HepG2 (cell line): Measurements from ENCODE around the gene AKAP9. TPM values are rescaled to one million over a fixed set of nuclear protein-coding genes. Genes with fewer than 3 reads are reported as not detected.

Experiments
- CHCHD3 ChIP-seq: sonication (generic); formaldehyde crosslinking; IDR thresholded peaks from 2 replicates; pipeline ENCODE4 v1.8.0; 2022; ENCODE audit warnings: mild to moderate bottlenecking, missing genetic modification reagents, moderate library complexity
- FOXP4 ChIP-seq: sonication (generic); formaldehyde crosslinking; IDR thresholded peaks from 2 replicates; pipeline ENCODE4 v1.4.0; 2020; ENCODE audit warnings: missing genetic modification reagents
- HBP1 ChIP-seq: IDR thresholded peaks from 2 replicates; pipeline ENCODE4 v1.6.1; 2016; ENCODE audit warnings: low read depth, control low read depth
- JARID2 ChIP-seq: sonication (generic); formaldehyde crosslinking; IDR thresholded peaks from 2 replicates; pipeline ENCODE4 v1.8.1; 2023; ENCODE audit warnings: missing genetic modification reagents, inconsistent platforms; ENCODE audit not compliant: insufficient replicate concordance
- KDM1A ChIP-seq: IDR thresholded peaks from 2 replicates; pipeline ENCODE4 v1.6.1; 2016; ENCODE audit warnings: missing compliant biosample characterization
- LRRFIP1 ChIP-seq: sonication (generic); formaldehyde crosslinking; conservative IDR thresholded peaks from 2 replicates; pipeline ENCODE4 v1.4.0; 2020; ENCODE audit warnings: missing genetic modification reagents
- MEF2D ChIP-seq: sonication (generic); formaldehyde crosslinking; IDR thresholded peaks from 2 replicates; pipeline ENCODE4 v1.5.1; 2020; ENCODE audit warnings: mild to moderate bottlenecking, missing genetic modification reagents
- MEIS2 ChIP-seq: sonication (generic); formaldehyde crosslinking; IDR thresholded peaks from 2 replicates; pipeline ENCODE4 v1.9.0; 2021; ENCODE audit warnings: mild to moderate bottlenecking, missing genetic modification reagents
- SIX4 ChIP-seq: sonication (generic); formaldehyde crosslinking; IDR thresholded peaks from 2 replicates; pipeline ENCODE4 v1.4.0; 2020; ENCODE audit warnings: missing genetic modification reagents
- SRY ChIP-seq: sonication (generic); formaldehyde crosslinking; IDR thresholded peaks from 2 replicates; pipeline ENCODE4 v1.8.0; 2022; ENCODE audit warnings: mild to moderate bottlenecking, missing genetic modification reagents
- YEATS4 ChIP-seq: sonication (generic); formaldehyde crosslinking; IDR thresholded peaks from 2 replicates; pipeline ENCODE4 v1.4.0; 2020; ENCODE audit warnings: missing genetic modification reagents, borderline replicate concordance
- ZNF12 ChIP-seq: sonication (generic); formaldehyde crosslinking; IDR thresholded peaks from 2 replicates; pipeline ENCODE4 v1.5.0; 2020; ENCODE audit warnings: missing genetic modification reagents
- ZNF383 ChIP-seq: sonication (generic); formaldehyde crosslinking; IDR thresholded peaks from 2 replicates; pipeline ENCODE4 v1.4.0; 2020; ENCODE audit warnings: missing genetic modification reagents, mild to moderate bottlenecking, borderline replicate concordance
- ZNF451 ChIP-seq: sonication (generic); formaldehyde crosslinking; IDR thresholded peaks from 2 replicates; pipeline ENCODE4 v1.5.0; 2020; ENCODE audit warnings: mild to moderate bottlenecking, missing genetic modification reagents
- ZNF510 ChIP-seq: sonication (generic); formaldehyde crosslinking; IDR thresholded peaks from 2 replicates; pipeline ENCODE4 v1.4.0; 2020; ENCODE audit warnings: low read depth, mild to moderate bottlenecking, missing genetic modification reagents
- ZNF687 ChIP-seq: sonication (generic); formaldehyde crosslinking; IDR thresholded peaks from 2 replicates; pipeline ENCODE4 v1.5.1; 2020; ENCODE audit warnings: mild to moderate bottlenecking, missing genetic modification reagents, moderate library complexity
- ZNF747 ChIP-seq: sonication (generic); formaldehyde crosslinking; IDR thresholded peaks from 2 replicates; pipeline ENCODE4 v1.8.1; 2023; ENCODE audit warnings: missing genetic modification reagents, mild to moderate bottlenecking, borderline replicate concordance
- ZSCAN31 ChIP-seq: sonication (generic); formaldehyde crosslinking; IDR thresholded peaks from 2 replicates; pipeline ENCODE4 v1.5.0; 2020; ENCODE audit warnings: low read depth, mild to moderate bottlenecking, missing genetic modification reagents
- polyA plus RNA-seq, 8 experiments: library from polyadenylated mRNA; depleted of rRNA in 3 of 8; stranded (reverse) in 7 of 8; unstranded in 1 of 8; fragments of >200 nt; fragmentation: Illumina TruSeq in 4 of 8; extraction: Trizol in 4 of 8; gene quantifications; 2 replicates each; pipeline versions ENCODE4 v1.2.1 to v1.2.3, GENCODE V29; 2011 to 2016; ENCODE audit warnings: low read depth in 4 of 8, missing spikeins in 1 of 8, mixed read lengths in 1 of 8; ENCODE audit not compliant: insufficient read depth in 1 of 8
- total RNA-seq, 5 experiments: library from RNA; depleted of rRNA; stranded (reverse); fragments of >200 nt; fragmentation: Illumina TruSeq; extraction: Trizol; gene quantifications; 2 replicates each; pipeline ENCODE4 v1.2.3, GENCODE V29; 2016; ENCODE audit warnings: low read depth in 1 of 5

Gene AKAP9
- total and polyA plus RNA-seq, 2 of the 13 experiments (the other 11 are each of a cell fraction or from before 2014, with no cell fraction given), result 27.6 to 33.1 TPM

- 0 out of 2 replicates have a peak, but pooled peaks have one; percentile 17 for TF ChIP-seq CHCHD3 (CRISPR knock-in tag)
- TF ChIP-seq JARID2 (CRISPR knock-in tag), result no peak
- TF ChIP-seq KDM1A (CRISPR knock-in tag), result no peak
- peak; percentile 26; the same call in 1 of the 2 replicates for TF ChIP-seq MEIS2
- no peak; the same call in 1 of the 2 replicates for TF ChIP-seq ZNF451
- peak; percentile 87; the same call in 1 of the 2 replicates for TF ChIP-seq ZNF747 (CRISPR knock-in tag)
- peak; percentile 61 for TF ChIP-seq FOXP4
- peak; percentile 96 for TF ChIP-seq YEATS4 (CRISPR knock-in tag)
- TF ChIP-seq SIX4 (CRISPR knock-in tag), result peak; percentile 42; the same call in 1 of the 2 replicates
- peak; percentile 98 for TF ChIP-seq ZSCAN31 (CRISPR knock-in tag)
- no peak for TF ChIP-seq ZNF12 (CRISPR knock-in tag)
- 0 out of 2 replicates have a peak, but pooled peaks have one; percentile 19 for TF ChIP-seq LRRFIP1 (CRISPR knock-in tag)
- no peak for TF ChIP-seq HBP1 (CRISPR knock-in tag)
- no peak for TF ChIP-seq ZNF383
- TF ChIP-seq ZNF687 (CRISPR knock-in tag), result peak; percentile 90
- peak; percentile 88 for TF ChIP-seq MEF2D (CRISPR knock-in tag)
- TF ChIP-seq SRY (CRISPR knock-in tag), result peak; percentile 91
- TF ChIP-seq ZNF510 (CRISPR knock-in tag), result peak; percentile 90; the same call in 1 of the 2 replicates
Measured at GRCh38 chr7:92134271-92135051, 193.8 kb downstream of the AKAP9 start, which contains the start of gene CYP51A1 (continued).
